NB4 (cell line): Measurements from ENCODE around the gene ST3GAL4.

Source experiments
- DNase-seq: peaks from one replicate; pipeline ENCODE4 v3.0.0; 2010; ENCODE audit warnings: low read depth
- H3K4me3 ChIP-seq: one replicate; pipeline ENCODE4 v1.5.1; 2011; ENCODE audit warnings: mild to moderate bottlenecking, low read depth, low read length, moderate library complexity
- CTCF ChIP-seq: IDR thresholded peaks from one replicate; pipeline ENCODE4 v1.5.1; 2012; ENCODE audit warnings: low read depth, low read length
- MAX ChIP-seq: IDR thresholded peaks from 2 replicates; pipeline ENCODE4 v1.6.1; 2011; ENCODE audit warnings: low read depth, low read length
- MYC ChIP-seq: IDR thresholded peaks from 2 replicates; pipeline ENCODE4 v1.6.1; 2011; ENCODE audit warnings: low read depth, low read length
- POLR2A ChIP-seq: IDR thresholded peaks from 2 replicates; pipeline ENCODE4 v1.6.1; 2011; ENCODE audit warnings: mild to moderate bottlenecking; ENCODE audit not compliant: insufficient read length; ENCODE audit errors: extremely low read depth

Gene ST3GAL4

DNA sequence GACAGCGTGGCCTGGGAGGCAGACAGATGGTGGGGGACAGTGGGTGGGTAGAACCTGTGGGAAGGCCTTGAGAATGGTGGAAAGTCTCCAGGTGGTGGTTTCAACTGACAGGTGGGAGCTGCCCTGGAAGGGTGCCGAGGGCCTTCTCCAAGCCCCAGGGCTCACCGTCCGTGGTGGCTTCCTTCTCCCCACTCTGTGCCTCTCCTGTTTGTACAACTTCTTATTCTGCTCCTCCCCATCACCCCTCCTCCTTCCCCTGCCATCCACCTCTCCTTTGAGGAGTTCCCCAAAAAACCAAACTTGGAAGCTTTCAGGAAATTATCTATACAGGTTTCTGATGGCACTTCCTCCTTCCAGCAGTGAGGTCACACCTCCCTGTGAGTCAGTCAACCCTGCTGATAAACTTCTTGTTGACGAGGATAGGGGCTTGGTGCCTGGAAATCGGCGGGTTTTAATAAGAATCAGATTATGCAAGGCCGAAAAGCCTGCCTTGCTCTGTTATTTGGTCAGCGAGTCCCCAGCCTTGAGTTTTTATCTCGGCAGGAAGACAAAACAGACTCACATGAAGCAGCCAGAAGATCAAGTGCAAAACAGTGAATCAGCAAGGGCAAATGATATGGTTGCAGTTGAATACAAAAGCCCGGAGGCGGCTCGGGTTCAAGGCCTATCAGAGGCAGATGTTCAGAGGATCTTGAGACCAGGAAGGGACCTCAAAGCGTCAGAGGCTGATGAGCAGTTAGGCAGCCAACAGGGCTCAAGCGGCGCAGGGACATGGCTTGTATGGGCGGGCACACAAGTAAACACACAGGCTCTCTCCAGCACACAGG lies 9.5 kb upstream of the ST3GAL4 start:
- no peak for TF ChIP-seq POLR2A
- TF ChIP-seq CTCF: no peak
- no peak for TF ChIP-seq MAX
- TF ChIP-seq MYC: no peak
- H3K4me3 ChIP-seq: peak overlapping the region; percentile 13
- DNase-seq: peak; percentile 95

DNA sequence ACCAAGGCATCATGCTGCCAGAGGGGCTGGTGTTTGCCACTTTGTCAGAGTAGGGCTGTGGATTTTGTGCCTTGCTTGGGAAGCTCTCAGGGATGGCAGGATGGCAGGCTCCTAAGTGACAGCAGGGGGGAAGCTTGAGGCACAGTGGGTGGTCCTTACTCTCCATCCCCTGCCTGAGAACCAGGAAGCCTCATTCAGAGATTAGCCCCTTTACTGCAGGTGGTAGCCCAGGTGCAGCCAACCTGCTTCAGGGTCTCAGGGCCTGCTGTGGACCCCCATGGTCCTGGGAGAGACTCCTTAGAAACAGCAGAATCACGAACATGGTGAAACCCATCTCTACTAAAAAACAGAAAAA lies 8.9 kb upstream of the ST3GAL4 start:
- DNase-seq: no peak
- no peak for TF ChIP-seq MAX
- no peak for TF ChIP-seq POLR2A
- no peak for TF ChIP-seq CTCF
- no peak for TF ChIP-seq MYC

GRCh38 chr11:126346946-126347345 lies 8.5 kb upstream of the ST3GAL4 start:
- peak; percentile 78 for DNase-seq
- H3K4me3 ChIP-seq: peak overlapping the region; percentile 13

More for the DNA sequence above, 8.9 kb upstream of the ST3GAL4 start:
- peak overlapping the region; percentile 13 for H3K4me3 ChIP-seq

- peak; percentile 91 for DNase-seq
- peak overlapping the region; percentile 27 for H3K4me3 ChIP-seq
- TF ChIP-seq CTCF: no peak
- peak; percentile 41 for TF ChIP-seq MAX
- no peak for TF ChIP-seq POLR2A
- TF ChIP-seq MYC: peak; percentile 20; the same call in 1 of the 2 replicates
Observed at GRCh38 chr11:126347751-126348668, 7.5 kb upstream of the ST3GAL4 start.

- no peak for TF ChIP-seq MAX
- TF ChIP-seq POLR2A: no peak
- peak; percentile 51 for DNase-seq
- H3K4me3 ChIP-seq: peak overlapping the region; percentile 27
Observed at GRCh38 chr11:126348806-126349582, 6.5 kb upstream of the ST3GAL4 start.

DNA sequence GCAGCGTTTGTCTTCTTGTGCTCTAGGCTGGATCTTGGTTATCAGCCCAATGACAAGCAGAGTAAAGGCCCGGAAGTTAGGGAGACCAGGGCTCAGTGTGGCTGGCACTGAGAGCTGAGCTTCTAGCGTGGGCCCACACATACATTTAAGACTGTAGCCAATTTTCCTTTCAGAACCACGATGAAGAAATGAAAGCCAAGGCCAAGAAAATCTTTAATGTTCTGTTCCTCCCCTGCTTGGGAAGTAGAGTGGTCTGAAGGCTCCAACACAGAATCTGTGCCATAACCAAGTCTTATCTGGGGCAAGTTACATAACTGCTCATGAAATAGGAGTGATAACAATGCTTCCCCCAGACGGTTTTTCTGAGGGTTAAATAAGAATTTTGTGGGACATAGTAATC lies 4.7 kb upstream of the ST3GAL4 start:
- peak overlapping the region; percentile 4 for H3K4me3 ChIP-seq
- TF ChIP-seq CTCF: no peak
- no peak for TF ChIP-seq MAX
- no peak for TF ChIP-seq POLR2A
- TF ChIP-seq MYC: no peak
- peak; percentile 43 for DNase-seq
